HepG2 (cell line): ENCODE results near the gene BBS9. TPM values are rescaled to one million over a fixed set of nuclear protein-coding genes. Genes with fewer than 3 reads are reported as not detected.
A peak's percentile ranks its signal among the peaks of the same experiment; 100 is the strongest.

Experiments
- CBX5 ChIP-seq: sonication (generic); formaldehyde crosslinking; IDR thresholded peaks from 2 replicates; pipeline ENCODE4 v1.4.0; 2020; ENCODE audit warnings: missing genetic modification reagents, borderline replicate concordance
- CEBPB ChIP-seq: IDR thresholded peaks from 2 replicates; pipeline ENCODE4 v1.6.1; 2011; ENCODE audit warnings: low read depth, low read length, improper control_type of control experiment, borderline replicate concordance
- DMAP1 ChIP-seq: IDR thresholded peaks from 2 replicates; pipeline ENCODE4 v1.6.1; 2016
- ETV5 ChIP-seq: IDR thresholded peaks from 2 replicates; pipeline ENCODE4 v1.6.1; 2018; ENCODE audit warnings: missing biosample characterization, missing genetic modification reagents, inconsistent platforms, borderline replicate concordance
- FOXA1 ChIP-seq, 2 experiments: fragments of 450-650 bp in 1 of 2; sonication (generic) in 1 of 2; formaldehyde crosslinking in 1 of 2; IDR thresholded peaks; 2 replicates each; pipeline versions ENCODE4 v1.4.0 to v1.6.1; 2016 to 2020; ENCODE audit warnings: missing genetic modification reagents in 1 of 2
- FOXA3 ChIP-seq: IDR thresholded peaks from 2 replicates; pipeline ENCODE4 v1.6.1; 2016; ENCODE audit warnings: missing genetic modification reagents, missing compliant biosample characterization
- NCOA5 ChIP-seq: sonication (generic); formaldehyde crosslinking; IDR thresholded peaks from 2 replicates; pipeline ENCODE4 v1.4.0; 2020; ENCODE audit warnings: missing genetic modification reagents
- RCOR2 ChIP-seq: IDR thresholded peaks from 2 replicates; pipeline ENCODE4 v1.6.1; 2016; ENCODE audit warnings: missing biosample characterization, missing genetic modification reagents
- SRSF4 ChIP-seq: fragments of 200-400 bp; formaldehyde crosslinking; IDR thresholded peaks from one replicate; pipeline ENCODE4 v1.6.1; 2018; ENCODE audit warnings: mild to moderate bottlenecking, low read depth, low read length, moderate library complexity; ENCODE audit not compliant: poor library complexity, severe bottlenecking
- ZKSCAN8 ChIP-seq: IDR thresholded peaks from 2 replicates; pipeline ENCODE4 v1.6.1; 2016; ENCODE audit warnings: borderline replicate concordance, missing genetic modification reagents, missing compliant biosample characterization
- ZMYM2 ChIP-seq: sonication (generic); formaldehyde crosslinking; IDR thresholded peaks from 2 replicates; pipeline ENCODE4 v1.8.0; 2022; ENCODE audit warnings: mild to moderate bottlenecking, missing genetic modification reagents
- ZNF607 ChIP-seq: sonication (generic); formaldehyde crosslinking; IDR thresholded peaks from 2 replicates; pipeline ENCODE4 v1.5.1; 2020; ENCODE audit warnings: missing genetic modification reagents, mild to moderate bottlenecking, borderline replicate concordance
- ZNF766 ChIP-seq: sonication (generic); formaldehyde crosslinking; IDR thresholded peaks from 2 replicates; pipeline ENCODE4 v1.5.0; 2020; ENCODE audit warnings: missing genetic modification reagents, borderline replicate concordance
- ZSCAN22 ChIP-seq: sonication (generic); formaldehyde crosslinking; IDR thresholded peaks from 2 replicates; pipeline ENCODE4 v1.4.0; 2020; ENCODE audit warnings: mild to moderate bottlenecking, missing genetic modification reagents
- ZSCAN29 ChIP-seq: sonication (generic); formaldehyde crosslinking; conservative IDR thresholded peaks from 2 replicates; pipeline ENCODE4 v1.4.0; 2020; ENCODE audit warnings: mild to moderate bottlenecking, missing genetic modification reagents
- polyA plus RNA-seq, 8 experiments: library from polyadenylated mRNA; depleted of rRNA in 3 of 8; stranded (reverse) in 7 of 8; unstranded in 1 of 8; fragments of >200 nt; fragmentation: Illumina TruSeq in 4 of 8; extraction: Trizol in 4 of 8; gene quantifications; 2 replicates each; pipeline versions ENCODE4 v1.2.1 to v1.2.3, GENCODE V29; 2011 to 2016; ENCODE audit warnings: low read depth in 4 of 8, missing spikeins in 1 of 8, mixed read lengths in 1 of 8; ENCODE audit not compliant: insufficient read depth in 1 of 8
- total RNA-seq, 5 experiments: library from RNA; depleted of rRNA; stranded (reverse); fragments of >200 nt; fragmentation: Illumina TruSeq; extraction: Trizol; gene quantifications; 2 replicates each; pipeline ENCODE4 v1.2.3, GENCODE V29; 2016; ENCODE audit warnings: low read depth in 1 of 5
- TF ChIP-seq, protein P1 (sequence below): sonication (generic); formaldehyde crosslinking; IDR thresholded peaks from 2 replicates; pipeline ENCODE4 v1.5.1; 2020; ENCODE audit warnings: mild to moderate bottlenecking, missing genetic modification reagents, borderline replicate concordance
- TF ChIP-seq, protein P2 (sequence below): sonication (generic); formaldehyde crosslinking; IDR thresholded peaks from 2 replicates; pipeline ENCODE4 v1.5.0; 2020; ENCODE audit warnings: missing genetic modification reagents
- TF ChIP-seq, protein P3 (sequence below): sonication (generic); formaldehyde crosslinking; IDR thresholded peaks from 2 replicates; pipeline ENCODE4 v1.8.1; 2023; ENCODE audit warnings: mild to moderate bottlenecking, missing genetic modification reagents
- TF ChIP-seq, protein P4 (sequence below): IDR thresholded peaks from 2 replicates; pipeline ENCODE4 v1.6.1; 2016
- TF ChIP-seq, protein P5 (sequence below): conservative IDR thresholded peaks from 2 replicates; pipeline ENCODE4 v1.6.1; 2018; ENCODE audit warnings: missing genetic modification reagents
- TF ChIP-seq, protein P6 (sequence below): sonication (generic); formaldehyde crosslinking; IDR thresholded peaks from 2 replicates; pipeline ENCODE4 v1.5.0; 2020; ENCODE audit warnings: missing genetic modification reagents

BBS9 gene
- total and polyA plus RNA-seq, 2 of the 13 experiments (the other 11 are each of a cell fraction or from before 2014, with no cell fraction given) = 5.1 to 7.8 TPM

DNA sequence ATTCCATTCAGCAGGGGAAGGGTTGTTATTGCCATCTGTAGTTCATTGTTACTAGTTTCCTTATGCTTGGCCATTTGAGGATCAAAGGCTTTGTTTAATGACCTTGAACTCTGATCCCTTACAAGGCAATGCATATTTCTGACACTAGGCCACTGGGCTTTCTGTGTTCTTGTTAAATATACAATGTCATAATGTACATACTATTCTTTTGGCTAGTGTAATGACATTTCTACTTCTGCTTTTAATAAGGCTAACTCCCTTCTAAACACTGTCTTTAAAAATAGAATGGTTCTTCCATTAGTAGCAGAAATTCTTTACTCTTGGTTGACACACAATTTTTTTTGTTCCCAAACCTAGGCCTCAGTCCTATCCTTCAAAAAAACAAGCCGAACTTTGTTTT, 86.6 kb downstream of the BBS9 start (continued):
- TF ChIP-seq, protein P1, sequence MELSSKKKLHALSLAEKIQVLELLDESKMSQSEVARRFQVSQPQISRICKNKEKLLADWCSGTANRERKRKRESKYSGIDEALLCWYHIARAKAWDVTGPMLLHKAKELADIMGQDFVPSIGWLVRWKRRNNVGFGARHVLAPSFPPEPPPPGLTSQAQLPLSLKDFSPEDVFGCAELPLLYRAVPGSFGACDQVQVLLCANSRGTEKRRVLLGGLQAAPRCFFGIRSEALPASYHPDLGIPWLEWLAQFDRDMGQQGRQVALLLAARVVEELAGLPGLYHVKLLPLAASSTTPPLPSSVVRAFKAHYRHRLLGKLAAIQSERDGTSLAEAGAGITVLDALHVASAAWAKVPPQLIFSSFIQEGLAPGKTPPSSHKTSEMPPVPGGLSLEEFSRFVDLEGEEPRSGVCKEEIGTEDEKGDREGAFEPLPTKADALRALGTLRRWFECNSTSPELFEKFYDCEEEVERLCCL (CRISPR knock-in tag) = no peak
- TF ChIP-seq CBX5 (CRISPR knock-in tag) (no peak), SRSF4 (no peak), ZNF766 (no peak), ETV5 (CRISPR knock-in tag) (peak; percentile 16; the same call in 1 of the 2 replicates), FOXA3 (CRISPR knock-in tag) (peak; percentile 90), ZMYM2 (peak; percentile 40; the same call in 1 of the 2 replicates), ZKSCAN8 (CRISPR knock-in tag) (peak; percentile 91; the same call in 1 of the 2 replicates), DMAP1 (CRISPR knock-in tag) (0 out of 2 replicates have a peak, but pooled peaks have one; percentile 29), ZSCAN22 (CRISPR knock-in tag) (no peak), CEBPB (peak; percentile 49; the same call in 1 of the 2 replicates), ZSCAN29 (CRISPR knock-in tag) (no peak), ZNF607 (CRISPR knock-in tag) (no peak), FOXA1 (IDR thresholded peaks at IDR 0.05) (no peak), FOXA1 (CRISPR knock-in tag; IDR thresholded peaks at IDR 0.05) (peak; percentile 81), RCOR2 (CRISPR knock-in tag) (peak; percentile 93), NCOA5 (no peak)
- TF ChIP-seq, protein P2, sequence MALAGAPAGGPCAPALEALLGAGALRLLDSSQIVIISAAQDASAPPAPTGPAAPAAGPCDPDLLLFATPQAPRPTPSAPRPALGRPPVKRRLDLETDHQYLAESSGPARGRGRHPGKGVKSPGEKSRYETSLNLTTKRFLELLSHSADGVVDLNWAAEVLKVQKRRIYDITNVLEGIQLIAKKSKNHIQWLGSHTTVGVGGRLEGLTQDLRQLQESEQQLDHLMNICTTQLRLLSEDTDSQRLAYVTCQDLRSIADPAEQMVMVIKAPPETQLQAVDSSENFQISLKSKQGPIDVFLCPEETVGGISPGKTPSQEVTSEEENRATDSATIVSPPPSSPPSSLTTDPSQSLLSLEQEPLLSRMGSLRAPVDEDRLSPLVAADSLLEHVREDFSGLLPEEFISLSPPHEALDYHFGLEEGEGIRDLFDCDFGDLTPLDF (CRISPR knock-in tag) = no peak
- TF ChIP-seq, protein P3, sequence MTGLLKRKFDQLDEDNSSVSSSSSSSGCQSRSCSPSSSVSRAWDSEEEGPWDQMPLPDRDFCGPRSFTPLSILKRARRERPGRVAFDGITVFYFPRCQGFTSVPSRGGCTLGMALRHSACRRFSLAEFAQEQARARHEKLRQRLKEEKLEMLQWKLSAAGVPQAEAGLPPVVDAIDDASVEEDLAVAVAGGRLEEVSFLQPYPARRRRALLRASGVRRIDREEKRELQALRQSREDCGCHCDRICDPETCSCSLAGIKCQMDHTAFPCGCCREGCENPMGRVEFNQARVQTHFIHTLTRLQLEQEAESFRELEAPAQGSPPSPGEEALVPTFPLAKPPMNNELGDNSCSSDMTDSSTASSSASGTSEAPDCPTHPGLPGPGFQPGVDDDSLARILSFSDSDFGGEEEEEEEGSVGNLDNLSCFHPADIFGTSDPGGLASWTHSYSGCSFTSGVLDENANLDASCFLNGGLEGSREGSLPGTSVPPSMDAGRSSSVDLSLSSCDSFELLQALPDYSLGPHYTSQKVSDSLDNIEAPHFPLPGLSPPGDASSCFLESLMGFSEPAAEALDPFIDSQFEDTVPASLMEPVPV (CRISPR knock-in tag) = no peak
- TF ChIP-seq, protein P4, sequence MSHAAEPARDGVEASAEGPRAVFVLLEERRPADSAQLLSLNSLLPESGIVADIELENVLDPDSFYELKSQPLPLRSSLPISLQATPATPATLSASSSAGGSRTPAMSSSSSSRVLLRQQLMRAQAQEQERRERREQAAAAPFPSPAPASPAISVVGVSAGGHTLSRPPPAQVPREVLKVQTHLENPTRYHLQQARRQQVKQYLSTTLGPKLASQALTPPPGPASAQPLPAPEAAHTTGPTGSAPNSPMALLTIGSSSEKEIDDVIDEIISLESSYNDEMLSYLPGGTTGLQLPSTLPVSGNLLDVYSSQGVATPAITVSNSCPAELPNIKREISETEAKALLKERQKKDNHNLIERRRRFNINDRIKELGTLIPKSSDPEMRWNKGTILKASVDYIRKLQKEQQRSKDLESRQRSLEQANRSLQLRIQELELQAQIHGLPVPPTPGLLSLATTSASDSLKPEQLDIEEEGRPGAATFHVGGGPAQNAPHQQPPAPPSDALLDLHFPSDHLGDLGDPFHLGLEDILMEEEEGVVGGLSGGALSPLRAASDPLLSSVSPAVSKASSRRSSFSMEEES (CRISPR knock-in tag) = peak; percentile 46; the same call in 1 of the 2 replicates
- TF ChIP-seq, protein P5, sequence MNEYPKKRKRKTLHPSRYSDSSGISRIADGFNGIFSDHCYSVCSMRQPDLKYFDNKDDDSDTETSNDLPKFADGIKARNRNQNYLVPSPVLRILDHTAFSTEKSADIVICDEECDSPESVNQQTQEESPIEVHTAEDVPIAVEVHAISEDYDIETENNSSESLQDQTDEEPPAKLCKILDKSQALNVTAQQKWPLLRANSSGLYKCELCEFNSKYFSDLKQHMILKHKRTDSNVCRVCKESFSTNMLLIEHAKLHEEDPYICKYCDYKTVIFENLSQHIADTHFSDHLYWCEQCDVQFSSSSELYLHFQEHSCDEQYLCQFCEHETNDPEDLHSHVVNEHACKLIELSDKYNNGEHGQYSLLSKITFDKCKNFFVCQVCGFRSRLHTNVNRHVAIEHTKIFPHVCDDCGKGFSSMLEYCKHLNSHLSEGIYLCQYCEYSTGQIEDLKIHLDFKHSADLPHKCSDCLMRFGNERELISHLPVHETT (CRISPR knock-in tag) = no peak
- TF ChIP-seq, protein P6, sequence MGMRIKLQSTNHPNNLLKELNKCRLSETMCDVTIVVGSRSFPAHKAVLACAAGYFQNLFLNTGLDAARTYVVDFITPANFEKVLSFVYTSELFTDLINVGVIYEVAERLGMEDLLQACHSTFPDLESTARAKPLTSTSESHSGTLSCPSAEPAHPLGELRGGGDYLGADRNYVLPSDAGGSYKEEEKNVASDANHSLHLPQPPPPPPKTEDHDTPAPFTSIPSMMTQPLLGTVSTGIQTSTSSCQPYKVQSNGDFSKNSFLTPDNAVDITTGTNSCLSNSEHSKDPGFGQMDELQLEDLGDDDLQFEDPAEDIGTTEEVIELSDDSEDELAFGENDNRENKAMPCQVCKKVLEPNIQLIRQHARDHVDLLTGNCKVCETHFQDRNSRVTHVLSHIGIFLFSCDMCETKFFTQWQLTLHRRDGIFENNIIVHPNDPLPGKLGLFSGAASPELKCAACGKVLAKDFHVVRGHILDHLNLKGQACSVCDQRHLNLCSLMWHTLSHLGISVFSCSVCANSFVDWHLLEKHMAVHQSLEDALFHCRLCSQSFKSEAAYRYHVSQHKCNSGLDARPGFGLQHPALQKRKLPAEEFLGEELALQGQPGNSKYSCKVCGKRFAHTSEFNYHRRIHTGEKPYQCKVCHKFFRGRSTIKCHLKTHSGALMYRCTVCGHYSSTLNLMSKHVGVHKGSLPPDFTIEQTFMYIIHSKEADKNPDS (CRISPR knock-in tag) = no peak
